Cardiac septum (tissue), 1 donor: ENCODE results near the gene RUBCNL. TPM values are rescaled to one million over a fixed set of nuclear protein-coding genes. Genes with fewer than 3 reads are reported as not detected.
A peak's percentile ranks its signal among the peaks of the same experiment; 100 is the strongest.
"Not testable (repeated sequence)": the region's sequence is repeated elsewhere in the genome, so short reads cannot be mapped to it uniquely, and the experiment has no call there.

ENCODE experiments used
- DNase-seq: peaks from one replicate; pipeline ENCODE4 v3.0.0-alpha.2; 2020; ENCODE audit warnings: low spot score
- intact Hi-C: fragments of 100-400 bp; cut with DNase I; formaldehyde crosslinking; loops from one replicate; pipeline ENCODE4 v1.14.0; 2022
- long read RNA-seq: library from polyadenylated mRNA; unstranded; transcript quantifications from one replicate; pipeline ENCODE4 v2.0.0, GENCODE V29; 2021
- total RNA-seq: library from RNA; stranded (reverse); fragmentation: NEBNext Ultra II Directional; extraction: Animal tissue kit (Norgen Biotek cat#: 25700); gene quantifications from one replicate; pipeline ENCODE4 v1.2.1, GENCODE V29; 2021
- donor health status: DM: no; HTN: no; CAD: no.

Gene RUBCNL
- 1.9 TPM for total RNA-seq
- long read RNA-seq = 0 reads

- intact Hi-C loops = no loop called here
Observed at GRCh38 chr13:46387064-46387851, at the start of gene RUBCNL. RUBCNL (minus strand) TSS chr13:46387252; CDS start chr13:46372475, 14,777 bp downstream.

GRCh38 chr13:46429558-46429957 is 42.5 kb upstream of the RUBCNL start:
- intact Hi-C loops, DNase-seq: not testable (repeated sequence)

More at GRCh38 chr13:46387064-46387851, at the start of gene RUBCNL:
- DNase-seq = peak; percentile 77

GRCh38 chr13:46405457-46405856 is 18.4 kb upstream of the RUBCNL start:
- intact Hi-C loops = no loop called here
- no peak for DNase-seq

GRCh38 chr13:46404733-46405100 is 17.7 kb upstream of the RUBCNL start:
- no peak for DNase-seq
- intact Hi-C loops = no loop called here

GRCh38 chr13:46403851-46404732 is 17.0 kb upstream of the RUBCNL start:
- DNase-seq = no peak
- intact Hi-C loops = no loop called here

- intact Hi-C loops = no loop called here
- no peak for DNase-seq
Observed at GRCh38 chr13:46402178-46402577, 15.1 kb upstream of the RUBCNL start.

GRCh38 chr13:46401432-46401831 is 14.4 kb upstream of the RUBCNL start:
- intact Hi-C loops = no loop called here
- no peak for DNase-seq

- intact Hi-C loops = no loop called here
- DNase-seq = no peak
Observed at GRCh38 chr13:46396341-46396740, 9.3 kb upstream of the RUBCNL start.

GRCh38 chr13:46392967-46393366 is 5.9 kb upstream of the RUBCNL start:
- intact Hi-C loops = no loop called here
- no peak for DNase-seq

- intact Hi-C loops = no loop called here
- DNase-seq = no peak
Observed at GRCh38 chr13:46389457-46390451, 2.7 kb upstream of the RUBCNL start.

- no peak for DNase-seq
- intact Hi-C loops = no loop called here
Observed at GRCh38 chr13:46388846-46389245, 1.8 kb upstream of the RUBCNL start.

GRCh38 chr13:46388308-46388707 is 1.3 kb upstream of the RUBCNL start:
- no peak for DNase-seq
- intact Hi-C loops = no loop called here

GRCh38 chr13:46386392-46387063 is 524 bp downstream of the RUBCNL start:
- intact Hi-C loops = no loop called here

GRCh38 chr13:46385946-46386345 is 1.1 kb downstream of the RUBCNL start:
- DNase-seq = no peak
- intact Hi-C loops = no loop called here

More at GRCh38 chr13:46386392-46387063, 524 bp downstream of the RUBCNL start:
- DNase-seq = no peak

GRCh38 chr13:46383383-46383782 is 3.7 kb downstream of the RUBCNL start:
- intact Hi-C loops = no loop called here

GRCh38 chr13:46382224-46382623 is 4.8 kb downstream of the RUBCNL start:
- DNase-seq = no peak
- intact Hi-C loops = no loop called here

More at GRCh38 chr13:46383383-46383782, 3.7 kb downstream of the RUBCNL start:
- no peak for DNase-seq

- intact Hi-C loops = no loop called here
- no peak for DNase-seq
Observed at GRCh38 chr13:46380242-46380641, 6.8 kb downstream of the RUBCNL start.

GRCh38 chr13:46379611-46380010 is 7.4 kb downstream of the RUBCNL start:
- no peak for DNase-seq
- intact Hi-C loops = no loop called here

GRCh38 chr13:46378411-46378810 is 8.6 kb downstream of the RUBCNL start:
- intact Hi-C loops = no loop called here
- peak; percentile 82 for DNase-seq
